SH-SY5Y (cell line): ENCODE data around the gene LRRN2.
A peak's percentile ranks its signal among the peaks of the same experiment; 100 is the strongest.

ENCODE experiments used
- GATA2 ChIP-seq: IDR thresholded peaks from 2 replicates; pipeline ENCODE4 v1.6.1; 2011; ENCODE audit warnings: mild to moderate bottlenecking, low read depth, low read length
- GATA3 ChIP-seq: IDR thresholded peaks from 2 replicates; pipeline ENCODE4 v1.6.1; 2011; ENCODE audit warnings: low read depth, mild to moderate bottlenecking, low read length, moderate library complexity

The LRRN2 gene

GRCh38 chr1:204647114-204647804, 38.3 kb downstream of the LRRN2 start:
- TF ChIP-seq GATA3 (no peak), GATA2 (no peak)

- no peak for TF ChIP-seq GATA2
- TF ChIP-seq GATA3: no peak
Observed at GRCh38 chr1:204645666-204646065, 39.9 kb downstream of the LRRN2 start.

- TF ChIP-seq GATA2 (no peak), GATA3 (no peak)
Observed at GRCh38 chr1:204645251-204645650, 40.3 kb downstream of the LRRN2 start.

- TF ChIP-seq GATA2 (no peak), GATA3 (no peak)
Observed at GRCh38 chr1:204643503-204643902, 42.0 kb downstream of the LRRN2 start.

GRCh38 chr1:204641936-204642335, 43.6 kb downstream of the LRRN2 start:
- no peak for TF ChIP-seq GATA3
- no peak for TF ChIP-seq GATA2

GRCh38 chr1:204641455-204641854, 44.1 kb downstream of the LRRN2 start:
- TF ChIP-seq GATA3 (no peak), GATA2 (no peak)

- TF ChIP-seq GATA2: no peak
- no peak for TF ChIP-seq GATA3
Observed at GRCh38 chr1:204640578-204640977, 45.0 kb downstream of the LRRN2 start.

GRCh38 chr1:204634260-204634910, 51.2 kb downstream of the LRRN2 start:
- TF ChIP-seq GATA3 (no peak), GATA2 (no peak)

- TF ChIP-seq GATA2: no peak
- no peak for TF ChIP-seq GATA3
Observed at GRCh38 chr1:204633665-204634064, 51.9 kb downstream of the LRRN2 start.

GRCh38 chr1:204630132-204630905, 55.2 kb downstream of the LRRN2 start:
- TF ChIP-seq GATA3: no peak
- peak; percentile 98 for TF ChIP-seq GATA2

GRCh38 chr1:204628868-204629267, 56.7 kb downstream of the LRRN2 start:
- TF ChIP-seq GATA2 (no peak), GATA3 (no peak)

- TF ChIP-seq GATA2 (no peak), GATA3 (no peak)
Observed at GRCh38 chr1:204627436-204627835, 58.1 kb downstream of the LRRN2 start.

GRCh38 chr1:204626381-204626780, 59.2 kb downstream of the LRRN2 start:
- TF ChIP-seq GATA3 (no peak), GATA2 (no peak)

GRCh38 chr1:204624631-204625216, 60.8 kb downstream of the LRRN2 start:
- TF ChIP-seq GATA3 (no peak), GATA2 (peak; percentile 39; the same call in 1 of the 2 replicates)

GRCh38 chr1:204623894-204624361, 61.6 kb downstream of the LRRN2 start:
- TF ChIP-seq GATA2 (no peak), GATA3 (no peak)
